Thoracic aorta (tissue), 2 donors: ENCODE results near the gene PARP6. TPM values are rescaled to one million over a fixed set of nuclear protein-coding genes. Genes with fewer than 3 reads are reported as not detected.

Experiments used
- ATAC-seq: fragments of 150-250 bp; one replicate; pipeline ENCODE4 v1.8.0; 2017; ENCODE audit warnings: low read depth; ENCODE audit not compliant: insufficient number of reproducible peaks, low FRiP score
- DNase-seq: peaks from one replicate; pipeline ENCODE4 v3.0.0-alpha.2; 2020; ENCODE audit warnings: low spot score
- H3K27ac ChIP-seq, 2 donors: fragments of 200-600 bp; sonication (generic); 1 replicate in 1 of 2; 2 replicates in 1 of 2; pipeline ENCODE4 v1.5.1; 2016; ENCODE audit warnings: mild to moderate bottlenecking in 2 of 2, moderate library complexity in 2 of 2
- H3K27me3 ChIP-seq: fragments of 200-600 bp; sonication (generic); replicated peaks from 2 replicates; pipeline ENCODE4 v1.6.0; 2016; ENCODE audit warnings: mild to moderate bottlenecking; ENCODE audit not compliant: insufficient read depth
- H3K36me3 ChIP-seq: fragments of 200-600 bp; sonication (generic); one replicate; pipeline ENCODE4 v1.5.1; 2016
- H3K4me1 ChIP-seq, 2 donors: fragments of 200-600 bp; sonication (generic); 1 replicate in 1 of 2; 2 replicates in 1 of 2; pipeline versions ENCODE4 v1.5.1 to v1.6.0; 2016; ENCODE audit warnings: low read depth in 2 of 2, mild to moderate bottlenecking in 1 of 2; ENCODE audit not compliant: control insufficient read depth in 1 of 2
- H3K4me3 ChIP-seq: fragments of 200-600 bp; sonication (generic); 2 replicates; pipeline ENCODE4 v1.5.1; 2016; ENCODE audit warnings: mild to moderate bottlenecking
- H3K9me3 ChIP-seq: fragments of 200-600 bp; sonication (generic); 2 replicates; pipeline ENCODE4 v1.5.1; 2016
- CTCF ChIP-seq: fragments of 200-600 bp; sonication (generic); IDR thresholded peaks from one replicate; pipeline ENCODE4 v1.5.1; 2019; ENCODE audit warnings: antibody characterized with exemption
- total RNA-seq, 2 donors: library from RNA; depleted of rRNA; stranded (reverse); fragments of >200 nt; gene quantifications; one replicate each; pipeline versions ENCODE4 v1.1.0 to v1.2.3, GENCODE V29; 2016

Gene PARP6
- total RNA-seq, 2 donors from 2014 or later = 44.0 to 49.9 TPM

GRCh38 chr15:72196409-72197040, 75.8 kb downstream of the PARP6 start:
- Histone ChIP-seq H3K4me3 (peak overlapping the region; percentile 73), H3K27ac (no peak overlapping the region), H3K27me3 (no peaks in the 10 kb centered on the region), H3K4me1 (no peaks in the 10 kb centered on the region), H3K36me3 (peaks cover 26% of the 10 kb centered on the region), H3K9me3 (no peaks in the 10 kb centered on the region)
- no peak for TF ChIP-seq CTCF
- ATAC-seq (no peak), DNase-seq (no peak)

GRCh38 chr15:72195101-72195511, 77.2 kb downstream of the PARP6 start:
- ATAC-seq (no peak), DNase-seq (no peak)
- H3K4me3 ChIP-seq = no peak overlapping the region
- no peaks in the 10 kb centered on the region for H3K9me3 ChIP-seq
- peaks cover 12% of the 10 kb centered on the region for H3K36me3 ChIP-seq
- no peak overlapping the region for H3K27ac ChIP-seq
- TF ChIP-seq CTCF = no peak
- no peaks in the 10 kb centered on the region for H3K27me3 ChIP-seq
- no peaks in the 10 kb centered on the region for H3K4me1 ChIP-seq

GRCh38 chr15:72193836-72194396, 78.4 kb downstream of the PARP6 start:
- Histone ChIP-seq H3K4me3 (no peak overlapping the region), H3K4me1 (no peaks in the 10 kb centered on the region), H3K9me3 (no peaks in the 10 kb centered on the region), H3K27me3 (no peaks in the 10 kb centered on the region), H3K27ac (no peak overlapping the region), H3K36me3 (peaks cover 4% of the 10 kb centered on the region)
- ATAC-seq (no peak), DNase-seq (no peak)
- no peak for TF ChIP-seq CTCF

GRCh38 chr15:72192416-72192815, 79.9 kb downstream of the PARP6 start:
- DNase-seq (no peak), ATAC-seq (no peak)
- Histone ChIP-seq H3K27ac (no peak overlapping the region), H3K27me3 (no peaks in the 10 kb centered on the region), H3K9me3 (no peaks in the 10 kb centered on the region), H3K4me3 (no peak overlapping the region), H3K4me1 (no peaks in the 10 kb centered on the region), H3K36me3 (no peaks in the 10 kb centered on the region)
- TF ChIP-seq CTCF = no peak

Other genes with a start within 250 kb of the PARP6 start
- 10 to 100 TPM; 48.2 to 57.4 TPM for gene MYO9A, start 154.4 kb downstream of the PARP6 start, total RNA-seq
- gene SENP8, start 154.2 kb downstream of the PARP6 start, total RNA-seq = under 1 TPM; 0.54 to 0.78 TPM
- under 1 TPM in 1 of 2 donors, not detected in 1; 0.85 TPM for gene GRAMD2A, start 74.8 kb downstream of the PARP6 start, total RNA-seq
- gene PKM, start 41.4 kb downstream of the PARP6 start, total RNA-seq = 100 to 1,000 TPM; 515 to 544 TPM
- gene CELF6, start 47.6 kb upstream of the PARP6 start, total RNA-seq = 1 to 10 TPM; 2.3 to 4.1 TPM
- 10 to 100 TPM; 79.5 to 89.8 TPM for gene HEXA, start 103.5 kb upstream of the PARP6 start, total RNA-seq
- gene TMEM202, start 125.8 kb upstream of the PARP6 start, total RNA-seq = not detected
- 10 to 100 TPM; 28.6 to 88.4 TPM for gene ARIH1, start 201.8 kb upstream of the PARP6 start, total RNA-seq